AG09309 (cell line): ENCODE measurements around the gene CRISP1.

Experiments used
- DNase-seq: peaks from one replicate; pipeline ENCODE4 v3.0.0-alpha.2; 2010; ENCODE audit warnings: low read depth
- H3K4me3 ChIP-seq: 2 replicates; pipeline ENCODE4 v1.5.1; 2011; ENCODE audit warnings: mild to moderate bottlenecking, low read depth, low read length, moderate library complexity; ENCODE audit not compliant: control insufficient read depth
- CTCF ChIP-seq: IDR thresholded peaks from 2 replicates; pipeline ENCODE4 v1.5.1; 2011; ENCODE audit warnings: mild to moderate bottlenecking, low read depth, low read length, inconsistent platforms; ENCODE audit not compliant: insufficient read depth, control insufficient read depth; ENCODE audit errors: missing control alignments

CRISP1 gene

GRCh38 chr6:49866485-49866943 lies at the start of gene CRISP1:
TSS of gene CRISP1 (minus strand) at chr6:49866535. CDS start at chr6:49857400, 9,135 bp downstream.
- no peak for TF ChIP-seq CTCF
- no peak for DNase-seq
- no peak within 1 kb of the TSS for H3K4me3 ChIP-seq

- no peak overlapping the region for H3K4me3 ChIP-seq
- no peak for TF ChIP-seq CTCF
- no peak for DNase-seq
These were observed 48.7 kb upstream of the CRISP1 start for GRCh38 chr6:49915035-49915434.

GRCh38 chr6:49913636-49914375 lies 47.5 kb upstream of the CRISP1 start:
- no peak for TF ChIP-seq CTCF
- no peak for DNase-seq
- H3K4me3 ChIP-seq, result no peak overlapping the region

DNA sequence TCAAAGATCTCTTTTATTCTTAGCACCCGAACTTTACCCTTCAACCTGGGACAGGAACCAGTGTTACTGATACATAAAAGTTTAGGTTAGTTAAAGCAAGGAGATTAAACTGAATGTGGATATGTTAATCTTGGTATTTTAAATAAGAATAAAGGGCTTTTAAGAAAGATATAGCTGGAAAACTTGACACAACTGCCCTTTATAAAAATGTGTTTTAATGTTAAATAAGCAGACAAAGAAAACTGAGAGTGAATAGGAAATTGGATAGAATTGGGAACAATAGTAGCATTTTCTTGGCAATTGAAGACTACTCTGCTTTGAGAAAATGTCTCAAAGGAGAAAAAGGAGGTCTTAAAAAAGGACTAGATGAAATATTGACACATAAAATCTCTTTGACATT lies 45.9 kb upstream of the CRISP1 start:
- no peak for TF ChIP-seq CTCF
- no peak overlapping the region for H3K4me3 ChIP-seq
- DNase-seq, result no peak

DNA sequence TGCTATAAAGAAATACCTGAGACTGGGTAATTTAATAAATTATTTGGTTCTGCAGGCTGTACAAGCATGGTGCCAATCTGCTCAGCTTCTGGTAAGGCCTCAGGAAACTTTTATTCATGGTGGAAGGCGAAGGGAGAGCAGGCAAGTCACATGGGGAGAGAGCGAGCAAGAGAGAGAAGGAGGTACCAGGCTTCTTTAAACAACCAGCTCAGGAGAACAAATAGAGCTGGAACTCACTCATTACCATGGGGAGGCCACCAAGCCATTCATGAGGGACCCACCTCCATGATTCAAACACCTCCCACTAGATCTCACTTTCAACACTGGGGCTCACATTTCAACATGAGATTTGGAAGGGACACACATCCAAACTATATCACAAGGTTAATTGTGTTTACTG lies 44.9 kb upstream of the CRISP1 start:
- no peak for TF ChIP-seq CTCF
- H3K4me3 ChIP-seq, result no peak overlapping the region

GRCh38 chr6:49909563-49909962 lies 43.2 kb upstream of the CRISP1 start:
- no peak for DNase-seq
- no peak overlapping the region for H3K4me3 ChIP-seq
- no peak for TF ChIP-seq CTCF

More for the DNA sequence above, 44.9 kb upstream of the CRISP1 start:
- DNase-seq, result no peak

- TF ChIP-seq CTCF, result no peak
These were observed 40.2 kb upstream of the CRISP1 start for GRCh38 chr6:49906526-49906925.

More at GRCh38 chr6:49906526-49906925, 40.2 kb upstream of the CRISP1 start:
- H3K4me3 ChIP-seq, result no peak overlapping the region
- DNase-seq, result no peak
